GM12878 (cell line): ENCODE data around the gene DCLK2. TPM values are rescaled to one million over a fixed set of nuclear protein-coding genes. Genes with fewer than 3 reads are reported as not detected.

ENCODE experiments used
- ATAC-seq: fragments of 200-7000 bp; cut with Tn5 transposase; 3 replicates; pipeline ENCODE4 v1.9.1; 2020; ENCODE audit warnings: mild to moderate bottlenecking, moderate library complexity
- BruUV-seq: library from RNA; stranded (reverse); fragments of 400-500 nt; replicated peaks from 2 replicates; lab custom pipeline; 2021; lab: Mats Ljungman, UMichigan
- CTCF ChIA-PET: fragments of 300-600 bp; sonication (Branson Sonifier 250); formaldehyde crosslinking; extraction: SDS; loops from one replicate; lab custom pipeline; 2021; ENCODE audit warnings: inconsistent platforms; lab: Yijun Ruan, JAX
- POLR2A ChIA-PET: fragments of 350-600 bp; formaldehyde crosslinking; extraction: SDS; loops from one replicate; lab custom pipeline; 2021; ENCODE audit warnings: inconsistent platforms; lab: Charles Lee
- RAD21 ChIA-PET: fragments of 300-600 bp; sonication (Branson Sonifier 250); formaldehyde crosslinking; loops from one replicate; lab custom pipeline; 2023; ENCODE audit warnings: antibody characterized with exemption; ENCODE audit not compliant: unreplicated experiment; lab: Charles Lee
- SMC1A ChIA-PET: fragments of 300-600 bp; sonication (Branson Sonifier 250); formaldehyde crosslinking; loops from one replicate; lab custom pipeline; 2023; ENCODE audit not compliant: unreplicated experiment, uncharacterized antibody; lab: Charles Lee
- DNase-seq: peaks from one replicate; pipeline ENCODE4 v3.0.0-alpha.2; 2011; ENCODE audit warnings: low read depth, low spot score
- FAIRE-seq: peaks from 3 replicates; lab custom pipeline; 2011; peaks lifted over from hg19 to GRCh38; lab: Jason Lieb, UNC
- H2AFZ ChIP-seq: 2 replicates; pipeline ENCODE4 v1.6.0; 2011; ENCODE audit warnings: low read depth, low read length, control low read depth; ENCODE audit not compliant: control insufficient read depth
- H3K27ac ChIP-seq: 2 replicates; pipeline ENCODE4 v1.5.1; 2011; ENCODE audit warnings: control low read depth; ENCODE audit not compliant: control insufficient read depth, insufficient read depth
- H3K27me3 ChIP-seq, 2 experiments: replicated peaks in 1 of 2; 2 replicates each; pipeline versions ENCODE4 v1.6.0 to v1.6.1; 2011; ENCODE audit warnings: low read length in 1 of 2; ENCODE audit not compliant: control insufficient read depth in 2 of 2, insufficient read depth in 2 of 2
- H3K36me3 ChIP-seq, 2 experiments: 2 replicates each; pipeline ENCODE4 v1.5.1; 2011; ENCODE audit warnings: low read length in 1 of 2; ENCODE audit not compliant: control insufficient read depth in 2 of 2, insufficient read depth in 2 of 2
- H3K4me1 ChIP-seq: 2 replicates; pipeline ENCODE4 v1.6.1; 2011; ENCODE audit warnings: mild to moderate bottlenecking, low read length, moderate library complexity, mixed read lengths; ENCODE audit not compliant: control insufficient read depth, insufficient read depth
- H3K4me2 ChIP-seq: 2 replicates; pipeline ENCODE4 v1.6.0; 2011; ENCODE audit warnings: control low read depth; ENCODE audit not compliant: control insufficient read depth, insufficient read depth
- H3K4me3 ChIP-seq: fragments of 200-600 bp; sonication (generic); 2 replicates; pipeline ENCODE4 v1.5.1; 2016
- H3K79me2 ChIP-seq: 2 replicates; pipeline ENCODE4 v1.6.0; 2011; ENCODE audit warnings: low read length; ENCODE audit not compliant: control insufficient read depth, insufficient read depth
- H3K9ac ChIP-seq: 2 replicates; pipeline ENCODE4 v1.8.0; 2011; ENCODE audit warnings: low read length, control low read depth, mixed read lengths; ENCODE audit not compliant: control insufficient read depth, insufficient read depth
- H3K9me3 ChIP-seq: replicated peaks from 3 replicates; pipeline ENCODE4 v1.5.1; 2011; ENCODE audit warnings: mild to moderate bottlenecking, low read length; ENCODE audit not compliant: control insufficient read depth, insufficient read depth
- H4K20me1 ChIP-seq: 2 replicates; pipeline ENCODE4 v1.6.0; 2011; ENCODE audit not compliant: control insufficient read depth, insufficient read depth
- ATF7 ChIP-seq: fragments of 450-650 bp; IDR thresholded peaks from 2 replicates; pipeline ENCODE4 v1.6.1; 2016; ENCODE audit warnings: low read depth, mild to moderate bottlenecking
- BMI1 ChIP-seq: fragments of 450-650 bp; IDR thresholded peaks from 2 replicates; pipeline ENCODE4 v1.6.1; 2016; ENCODE audit warnings: mild to moderate bottlenecking, moderate library complexity, borderline replicate concordance
- EED ChIP-seq: sonication (generic); IDR thresholded peaks from 2 replicates; pipeline ENCODE4 v1.6.1; 2016; ENCODE audit warnings: antibody characterized with exemption, low read depth
- MYB ChIP-seq: fragments of 150-350 bp; IDR thresholded peaks from 2 replicates; pipeline ENCODE4 v1.6.1; 2014; ENCODE audit warnings: mild to moderate bottlenecking, low read depth, low read length, borderline replicate concordance
- POU2F2 ChIP-seq: IDR thresholded peaks from 3 replicates; pipeline ENCODE4 v1.6.1; 2011; ENCODE audit warnings: low read depth, mild to moderate bottlenecking, low read length, borderline replicate concordance
- RELA ChIP-seq: fragments of 450-650 bp; IDR thresholded peaks from 2 replicates; pipeline ENCODE4 v1.8.0; 2014; ENCODE audit warnings: borderline replicate concordance; ENCODE audit not compliant: partially characterized antibody
- RUNX3 ChIP-seq: IDR thresholded peaks from 2 replicates; pipeline ENCODE4 v1.6.1; 2012; ENCODE audit warnings: low read length, inconsistent platforms
- SUPT20H ChIP-seq: IDR thresholded peaks from 2 replicates; pipeline ENCODE4 v1.6.1; 2011; ENCODE audit warnings: low read depth, mild to moderate bottlenecking, low read length, moderate library complexity, borderline replicate concordance; ENCODE audit not compliant: control insufficient read depth
- TCF7 ChIP-seq: IDR thresholded peaks from 2 replicates; pipeline ENCODE4 v1.6.1; 2014; ENCODE audit warnings: antibody characterized with exemption, borderline replicate concordance
- WGBS: methylation state at CpG from one replicate; pipeline ENCODE4 v1.1.6; 2016; ENCODE audit warnings: low lambda C conversion rate; ENCODE audit not compliant: insufficient replicate concordance, insufficient coverage; ENCODE audit errors: missing lambda C conversion rate; 5-methylcytosine and 5-hydroxymethylcytosine counted together
- in situ Hi-C: fragments of 300-500 bp; cut with MboI; formaldehyde crosslinking; loops from 9 replicates; pipeline ENCODE4 v1.14.3; 2018; ENCODE audit warnings: mixed read lengths
- intact Hi-C: fragments of 100-400 bp; cut with micrococcal nuclease; formaldehyde crosslinking; loops from one replicate; pipeline ENCODE4 v1.14.2; 2022; ENCODE audit not compliant: unreplicated experiment
- polyA plus RNA-seq, 11 experiments: library from polyadenylated mRNA; depleted of rRNA in 4 of 11; unstranded in 6 of 11; stranded (reverse) in 5 of 11; fragments of >200 nt; fragmentation: Nextera tagmentation in 4 of 11; fragmentation: Illumina TruSeq in 1 of 11; extraction: Ambion mirVana in 4 of 11; extraction: Trizol in 1 of 11; gene quantifications; 1 replicate in 1 of 11; 2 replicates in 10 of 11; pipeline versions ENCODE4 v1.2.1 to v1.2.3, GENCODE V29; 2011 to 2016; ENCODE audit warnings: inconsistent platforms in 2 of 11, missing spikeins in 2 of 11, low read depth in 1 of 11
- total RNA-seq, 4 experiments: library from RNA; depleted of rRNA in 3 of 4; stranded (reverse); fragments of >200 nt in 3 of 4; fragmentation: Illumina TruSeq in 1 of 4; extraction: Trizol in 1 of 4; gene quantifications; 2 replicates each; pipeline versions ENCODE4 v1.2.1 to v1.2.3, GENCODE V29; 2013 to 2021
- TF ChIP-seq, protein P1 (sequence below): IDR thresholded peaks from 2 replicates; pipeline ENCODE4 v1.6.1; 2012; ENCODE audit warnings: low read length, inconsistent platforms
- TF ChIP-seq, protein P2 (sequence below): IDR thresholded peaks from 2 replicates; pipeline ENCODE4 v1.6.1; 2011; ENCODE audit warnings: low read depth, low read length, improper control_type of control experiment, borderline replicate concordance
- TF ChIP-seq, protein P3 (sequence below): fragments of 450-650 bp; IDR thresholded peaks from 2 replicates; pipeline ENCODE4 v1.6.1; 2016; ENCODE audit warnings: mild to moderate bottlenecking
- TF ChIP-seq, protein P4 (sequence below): fragments of 450-650 bp; IDR thresholded peaks from 2 replicates; pipeline ENCODE4 v1.6.1; 2014; ENCODE audit warnings: mild to moderate bottlenecking

Gene DCLK2
- total and polyA plus RNA-seq, 10 of the 15 experiments (the other 5 are each of a cell fraction or from before 2014, with no cell fraction given), result not detected

DNA sequence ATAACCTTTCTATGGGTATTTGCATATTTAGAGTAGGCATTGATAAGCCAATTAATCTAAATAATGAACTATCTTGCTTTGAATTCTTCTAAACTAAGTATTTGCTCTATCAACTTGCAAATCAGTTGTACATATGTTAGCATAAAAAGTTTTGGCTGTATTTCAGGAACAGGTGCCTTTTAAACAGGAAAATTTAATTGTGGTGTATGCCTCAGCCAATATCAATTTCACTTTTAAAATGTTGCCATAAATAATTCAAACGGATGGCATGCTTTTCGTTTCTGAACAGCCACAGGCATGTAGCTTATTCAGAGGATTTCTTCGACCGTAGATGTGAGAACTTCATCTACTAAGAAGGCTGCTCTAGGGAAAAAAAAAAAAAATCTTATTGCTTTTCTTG is 99.9 kb downstream of the DCLK2 start:
- FAIRE-seq (no peak), DNase-seq (no peak), ATAC-seq (no peak)
- Histone ChIP-seq H3K4me1 (no peaks in the 10 kb centered on the region), H4K20me1 (no peaks in the 10 kb centered on the region), H2AFZ (no peak overlapping the region), H3K36me3 (no peaks in the 10 kb centered on the region), H3K9me3 (no peaks in the 10 kb centered on the region), H3K27ac (no peak overlapping the region), H3K4me3 (no peak overlapping the region), H3K79me2 (no peaks in the 10 kb centered on the region), H3K9ac (no peak overlapping the region), H3K4me2 (no peak overlapping the region), H3K27me3 (peaks cover 0 to 4% of the 10 kb centered on the region in 2 experiments; a peak in 2 of 4 replicates)
- RAD21 ChIA-PET, result no interaction called here
- CTCF ChIA-PET, result no interaction called here
- in situ Hi-C loops (no loop called here), intact Hi-C loops (no loop called here)
- TF ChIP-seq MYB, result no peak
- no peak for TF ChIP-seq SUPT20H
- TF ChIP-seq TCF7, result no peak
- no peak for TF ChIP-seq RELA
- TF ChIP-seq RUNX3, result no peak
- no peak for TF ChIP-seq POU2F2
- TF ChIP-seq, protein P1, sequence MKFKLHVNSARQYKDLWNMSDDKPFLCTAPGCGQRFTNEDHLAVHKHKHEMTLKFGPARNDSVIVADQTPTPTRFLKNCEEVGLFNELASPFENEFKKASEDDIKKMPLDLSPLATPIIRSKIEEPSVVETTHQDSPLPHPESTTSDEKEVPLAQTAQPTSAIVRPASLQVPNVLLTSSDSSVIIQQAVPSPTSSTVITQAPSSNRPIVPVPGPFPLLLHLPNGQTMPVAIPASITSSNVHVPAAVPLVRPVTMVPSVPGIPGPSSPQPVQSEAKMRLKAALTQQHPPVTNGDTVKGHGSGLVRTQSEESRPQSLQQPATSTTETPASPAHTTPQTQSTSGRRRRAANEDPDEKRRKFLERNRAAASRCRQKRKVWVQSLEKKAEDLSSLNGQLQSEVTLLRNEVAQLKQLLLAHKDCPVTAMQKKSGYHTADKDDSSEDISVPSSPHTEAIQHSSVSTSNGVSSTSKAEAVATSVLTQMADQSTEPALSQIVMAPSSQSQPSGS, result no peak
- no peak for TF ChIP-seq EED
- TF ChIP-seq ATF7, result no peak
- TF ChIP-seq, protein P2, sequence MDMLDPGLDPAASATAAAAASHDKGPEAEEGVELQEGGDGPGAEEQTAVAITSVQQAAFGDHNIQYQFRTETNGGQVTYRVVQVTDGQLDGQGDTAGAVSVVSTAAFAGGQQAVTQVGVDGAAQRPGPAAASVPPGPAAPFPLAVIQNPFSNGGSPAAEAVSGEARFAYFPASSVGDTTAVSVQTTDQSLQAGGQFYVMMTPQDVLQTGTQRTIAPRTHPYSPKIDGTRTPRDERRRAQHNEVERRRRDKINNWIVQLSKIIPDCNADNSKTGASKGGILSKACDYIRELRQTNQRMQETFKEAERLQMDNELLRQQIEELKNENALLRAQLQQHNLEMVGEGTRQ, result no peak
- TF ChIP-seq, protein P3, sequence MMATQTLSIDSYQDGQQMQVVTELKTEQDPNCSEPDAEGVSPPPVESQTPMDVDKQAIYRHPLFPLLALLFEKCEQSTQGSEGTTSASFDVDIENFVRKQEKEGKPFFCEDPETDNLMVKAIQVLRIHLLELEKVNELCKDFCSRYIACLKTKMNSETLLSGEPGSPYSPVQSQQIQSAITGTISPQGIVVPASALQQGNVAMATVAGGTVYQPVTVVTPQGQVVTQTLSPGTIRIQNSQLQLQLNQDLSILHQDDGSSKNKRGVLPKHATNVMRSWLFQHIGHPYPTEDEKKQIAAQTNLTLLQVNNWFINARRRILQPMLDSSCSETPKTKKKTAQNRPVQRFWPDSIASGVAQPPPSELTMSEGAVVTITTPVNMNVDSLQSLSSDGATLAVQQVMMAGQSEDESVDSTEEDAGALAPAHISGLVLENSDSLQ, result no peak
- TF ChIP-seq, protein P4, sequence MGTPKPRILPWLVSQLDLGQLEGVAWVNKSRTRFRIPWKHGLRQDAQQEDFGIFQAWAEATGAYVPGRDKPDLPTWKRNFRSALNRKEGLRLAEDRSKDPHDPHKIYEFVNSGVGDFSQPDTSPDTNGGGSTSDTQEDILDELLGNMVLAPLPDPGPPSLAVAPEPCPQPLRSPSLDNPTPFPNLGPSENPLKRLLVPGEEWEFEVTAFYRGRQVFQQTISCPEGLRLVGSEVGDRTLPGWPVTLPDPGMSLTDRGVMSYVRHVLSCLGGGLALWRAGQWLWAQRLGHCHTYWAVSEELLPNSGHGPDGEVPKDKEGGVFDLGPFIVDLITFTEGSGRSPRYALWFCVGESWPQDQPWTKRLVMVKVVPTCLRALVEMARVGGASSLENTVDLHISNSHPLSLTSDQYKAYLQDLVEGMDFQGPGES, result no peak
- no peak for TF ChIP-seq BMI1
- no TSS peak for BruUV-seq
- WGBS, result 27% methylated on average over 4 of the region's 4 CpGs
- SMC1A ChIA-PET, result no interaction called here
- POLR2A ChIA-PET, result no interaction called here
